Left colon (tissue), 2 donors: ENCODE data around the gene NCKAP5. TPM values are rescaled to one million over a fixed set of nuclear protein-coding genes. Genes with fewer than 3 reads are reported as not detected.

Experiments used
- ATAC-seq: fragments of 200-7000 bp; cut with Tn5 transposase; one replicate; pipeline ENCODE4 v1.9.1; 2020; ENCODE audit warnings: mild to moderate bottlenecking, moderate library complexity
- DNase-seq, 2 donors: peaks; one replicate each; pipeline ENCODE4 v3.0.0-alpha.2; 2020
- intact Hi-C, 2 donors: fragments of 100-400 bp; cut with DNase I in 1 of 2; cut with micrococcal nuclease in 1 of 2; formaldehyde crosslinking; loops; one replicate each; pipeline versions ENCODE4 v1.11.2 to v1.14.0; 2022; cut with DNase I, micrococcal nuclease
- total RNA-seq, 2 donors: library from RNA; stranded (reverse); fragmentation: NEBNext Ultra II Directional; extraction: Animal tissue kit (Norgen Biotek cat#: 25700); gene quantifications; one replicate each; pipeline ENCODE4 v1.2.1, GENCODE V29; 2021
- donor health status: DM: no; HTN: no; CAD: no.
- donor health status: DM: yes; HTN: yes; CAD: no.

Gene NCKAP5
- total RNA-seq, 2 donors from 2014 or later = 2.0 to 5.8 TPM

- no peak for ATAC-seq
- intact Hi-C loops = no loop called here
- no peak for DNase-seq
Observed at GRCh38 chr2:132936261-132936660, 632.0 kb downstream of the NCKAP5 start.

DNA sequence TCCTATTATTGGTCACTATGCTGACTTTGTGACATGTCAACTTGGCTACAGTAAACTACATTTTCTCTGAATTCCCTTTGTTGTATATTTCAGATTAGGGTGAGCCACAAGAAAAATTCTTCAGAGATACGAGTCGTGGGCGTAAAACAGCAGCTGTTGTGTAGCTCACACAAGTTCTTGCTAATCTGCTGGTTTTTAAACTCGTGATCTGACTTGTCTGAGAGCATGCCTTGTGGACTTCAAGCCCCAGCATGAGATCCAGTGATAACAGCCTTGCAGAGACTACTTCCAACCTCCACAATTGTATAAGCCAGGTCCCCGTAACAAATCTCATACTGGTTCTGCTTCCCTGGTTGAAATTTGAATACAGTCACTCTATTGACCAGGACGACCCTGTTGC lies 638.5 kb downstream of the NCKAP5 start:
- ATAC-seq (no peak), DNase-seq (no peak)

GRCh38 chr2:132923787-132924186 lies 644.5 kb downstream of the NCKAP5 start:
- ATAC-seq (no peak), DNase-seq (no peak)
- intact Hi-C loops = no loop called here

More for the DNA sequence above, 638.5 kb downstream of the NCKAP5 start:
- intact Hi-C loops = no loop called here

DNA sequence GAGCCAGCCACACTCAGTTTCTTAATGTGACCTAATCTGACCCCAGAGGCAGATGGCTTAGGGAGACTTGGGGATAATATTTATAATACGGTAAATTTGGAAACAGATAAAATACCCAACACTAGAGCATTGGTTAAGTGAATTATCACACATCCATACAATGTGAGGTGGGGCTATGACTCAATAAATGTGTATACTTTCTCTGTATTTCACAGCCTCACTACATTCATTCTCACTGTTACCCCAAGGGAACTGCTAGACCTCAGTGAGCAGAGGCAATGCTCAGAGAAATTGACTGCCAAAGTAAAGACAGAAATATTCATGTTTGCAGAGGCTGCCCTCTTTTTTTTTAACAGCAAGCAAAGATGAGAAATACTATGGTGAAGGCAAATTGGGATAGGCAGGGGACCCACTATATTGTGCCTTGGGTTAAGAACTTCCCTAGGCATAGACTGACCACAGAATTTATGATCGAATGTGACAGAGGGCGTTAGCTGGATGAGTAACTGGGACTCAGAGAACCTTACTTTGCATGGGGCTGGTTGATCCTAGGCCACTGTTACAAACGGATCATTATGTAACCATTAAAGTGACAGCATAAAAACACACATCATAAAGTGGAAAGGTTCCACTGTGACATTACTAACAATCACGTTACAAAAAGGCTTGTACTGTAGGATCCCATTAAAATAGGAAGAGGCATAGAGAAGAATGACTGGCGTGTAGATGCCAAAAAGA lies 652.3 kb downstream of the NCKAP5 start:
- intact Hi-C loops = no loop called here
- no peak for ATAC-seq

DNA sequence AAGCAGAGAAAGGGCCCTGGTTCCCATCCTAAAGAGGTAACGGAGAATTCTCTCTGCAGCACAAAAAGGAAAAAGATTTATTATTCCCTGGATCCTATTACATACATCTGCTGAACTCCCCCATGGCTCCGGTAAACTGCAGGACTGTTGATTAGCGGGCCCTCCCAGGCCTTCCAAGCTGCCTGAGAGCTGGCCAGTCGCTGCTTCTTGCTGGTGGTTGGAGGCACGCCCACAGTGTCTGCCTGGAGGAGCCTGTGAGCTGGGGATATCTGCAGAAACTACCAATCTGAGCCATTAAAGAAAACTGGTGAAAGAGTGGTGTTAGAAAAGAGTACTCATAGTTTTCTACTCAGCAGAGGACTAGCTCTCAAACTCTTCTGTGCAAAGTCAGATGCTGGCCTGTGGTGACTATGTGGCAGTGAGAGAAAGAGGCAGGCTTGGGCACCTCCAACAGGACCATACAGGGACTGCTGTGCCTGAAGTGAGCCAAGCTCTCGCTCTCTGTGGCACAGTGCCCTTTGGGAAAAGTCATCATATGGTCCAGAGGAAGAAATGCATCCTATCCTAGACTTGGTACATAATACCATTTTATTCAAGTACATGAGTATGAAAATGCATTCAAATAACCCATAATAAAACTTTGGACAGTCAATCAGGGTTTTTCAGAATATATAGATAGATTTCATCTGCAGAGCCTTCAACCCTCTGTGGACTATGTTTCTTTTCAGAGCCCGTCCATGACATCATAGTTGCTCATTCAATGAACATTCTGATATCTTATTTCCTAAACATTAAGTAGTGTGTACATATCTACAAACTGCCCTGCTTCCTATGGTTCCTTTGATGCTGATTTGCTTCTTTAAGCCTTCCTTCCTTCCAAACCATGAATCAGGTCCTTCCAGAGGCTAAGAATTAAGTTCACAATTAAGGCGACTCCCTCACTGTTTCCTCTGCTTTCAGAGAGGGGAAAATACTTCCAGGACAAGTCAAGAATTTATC lies 656.2 kb downstream of the NCKAP5 start:
- intact Hi-C loops = no loop called here
- DNase-seq (no peak), ATAC-seq (no peak)

More for the DNA sequence above, 652.3 kb downstream of the NCKAP5 start:
- no peak for DNase-seq

DNA sequence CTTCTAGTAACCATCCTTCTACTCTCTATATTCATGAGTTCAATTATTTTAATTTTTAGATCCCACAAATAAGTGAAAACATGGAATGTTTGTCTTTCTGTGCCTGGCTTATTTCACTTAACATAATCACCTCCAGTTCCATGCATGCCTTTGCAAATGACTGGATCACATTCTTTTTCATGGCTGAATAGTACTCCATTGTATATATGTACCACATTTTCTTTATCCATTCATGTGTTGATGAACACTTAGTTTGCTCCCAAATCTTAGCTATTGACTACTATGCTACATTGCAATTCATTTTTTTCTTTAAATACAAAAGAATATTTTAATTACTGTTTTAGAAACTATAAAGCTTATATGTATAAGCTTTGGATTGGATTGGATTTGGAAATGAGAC lies 657.8 kb downstream of the NCKAP5 start:
- ATAC-seq (no peak), DNase-seq (no peak)
- intact Hi-C loops = no loop called here

DNA sequence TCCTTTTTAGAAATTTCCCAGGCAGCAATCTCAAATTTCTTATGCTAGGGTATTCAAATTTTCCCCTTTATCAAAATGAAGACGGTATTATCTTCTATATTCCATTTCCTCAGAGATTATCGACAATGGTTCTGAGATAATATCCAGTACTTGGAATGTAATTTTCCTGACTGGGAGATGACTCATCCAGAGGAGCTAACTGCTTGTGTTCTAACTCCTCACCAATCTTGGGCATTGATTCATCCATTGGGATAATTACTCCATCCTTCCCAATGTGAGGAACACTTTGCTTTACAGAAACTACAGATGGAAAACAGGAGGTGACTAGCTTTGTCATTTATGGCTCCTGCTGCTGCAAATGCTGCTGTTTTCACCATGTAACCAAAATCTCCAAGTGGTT lies 658.8 kb downstream of the NCKAP5 start:
- no peak for DNase-seq
- ATAC-seq = no peak
- intact Hi-C loops = no loop called here

- DNase-seq = no peak
- intact Hi-C loops = no loop called here
- ATAC-seq = no peak
Observed at GRCh38 chr2:132904142-132904842, 664.0 kb downstream of the NCKAP5 start.

DNA sequence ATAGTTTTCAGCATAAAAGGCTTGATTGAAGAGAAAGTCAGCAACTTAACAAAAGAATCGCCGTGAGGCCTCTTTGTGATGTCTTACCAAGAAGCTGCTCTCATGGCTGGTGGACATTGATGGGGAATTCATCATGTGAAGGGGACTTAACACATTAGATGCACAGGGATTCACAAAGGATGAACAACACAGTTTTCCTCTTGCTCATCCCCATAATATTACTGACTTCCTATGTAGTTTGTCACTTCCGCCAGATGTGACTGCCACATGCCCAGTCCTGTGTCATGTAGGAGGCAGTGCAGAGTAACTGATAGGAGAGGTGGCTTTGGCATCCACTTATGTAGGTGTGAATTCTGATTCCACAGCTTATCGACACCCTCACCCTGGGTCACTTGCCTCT lies 665.6 kb downstream of the NCKAP5 start:
- DNase-seq (no peak), ATAC-seq (no peak)
- intact Hi-C loops = no loop called here

GRCh38 chr2:132901661-132902060 lies 666.6 kb downstream of the NCKAP5 start:
- DNase-seq = no peak
- ATAC-seq = no peak
- intact Hi-C loops = no loop called here

DNA sequence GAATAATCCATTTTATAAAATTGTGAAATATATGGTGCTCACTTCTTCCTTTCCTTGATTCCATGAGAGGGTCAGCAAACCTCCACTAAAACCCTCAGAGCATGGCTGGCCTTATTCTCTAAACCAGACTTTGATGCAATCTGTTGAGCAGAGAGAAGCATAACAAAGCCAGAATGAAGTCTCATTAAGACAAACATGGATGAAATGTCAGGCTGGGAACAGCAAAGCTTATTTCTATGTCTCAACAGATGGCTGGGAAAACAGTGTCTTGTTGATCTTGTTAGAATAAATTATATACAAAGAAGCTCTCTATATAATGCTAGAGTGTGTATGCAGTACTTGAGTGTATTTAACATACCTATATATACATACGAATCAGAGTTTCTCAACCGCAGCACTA lies 671.2 kb downstream of the NCKAP5 start:
- intact Hi-C loops = no loop called here
- DNase-seq (no peak), ATAC-seq (no peak)

GRCh38 chr2:132896073-132896472 lies 672.2 kb downstream of the NCKAP5 start:
- ATAC-seq (no peak), DNase-seq (no peak)
- intact Hi-C loops = no loop called here

- ATAC-seq = no peak
- intact Hi-C loops = no loop called here
- no peak for DNase-seq
Observed at GRCh38 chr2:132891498-132891897, 676.8 kb downstream of the NCKAP5 start.

- intact Hi-C loops = no loop called here
- ATAC-seq (no peak), DNase-seq (no peak)
Observed at GRCh38 chr2:132886574-132886973, 681.7 kb downstream of the NCKAP5 start.

DNA sequence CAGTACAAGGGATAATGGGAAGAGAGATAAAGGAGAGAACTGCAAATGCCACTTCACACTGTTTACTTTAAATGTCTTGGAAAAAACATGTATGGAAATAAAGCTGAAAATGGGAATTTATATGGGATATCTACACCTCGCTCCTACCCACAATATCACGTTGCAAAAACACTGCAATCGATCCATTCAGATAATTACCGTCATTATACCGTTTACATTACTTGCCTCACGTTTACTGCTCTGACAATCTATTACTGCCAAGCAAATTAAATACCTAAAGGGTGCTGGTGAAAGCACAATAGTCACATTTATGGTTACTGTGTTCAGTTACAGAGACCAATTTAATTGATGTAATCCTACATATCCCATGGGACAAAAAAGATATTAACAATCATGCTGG lies 683.6 kb downstream of the NCKAP5 start:
- DNase-seq (no peak), ATAC-seq (no peak)
- intact Hi-C loops = no loop called here

DNA sequence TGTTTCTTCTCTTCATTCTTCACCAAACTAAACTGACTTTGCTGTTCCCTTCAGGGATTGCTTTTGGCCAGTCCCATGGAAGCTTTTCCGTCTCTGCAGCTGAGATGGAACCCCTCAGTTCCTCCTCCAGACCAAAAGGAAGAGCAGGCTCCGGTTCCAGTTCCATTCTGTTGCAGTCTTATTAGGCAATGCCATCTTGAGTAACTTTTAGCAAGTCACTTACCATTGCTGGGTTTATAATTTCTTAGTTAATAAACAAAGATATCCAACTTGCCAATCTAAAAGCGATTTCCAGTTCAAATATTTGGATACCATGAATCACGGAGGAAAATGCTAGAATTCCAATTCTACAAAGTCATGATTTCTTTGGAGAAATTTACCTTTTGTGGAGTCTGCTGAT lies 684.0 kb downstream of the NCKAP5 start:
- ATAC-seq (no peak), DNase-seq (no peak)
- intact Hi-C loops = no loop called here

DNA sequence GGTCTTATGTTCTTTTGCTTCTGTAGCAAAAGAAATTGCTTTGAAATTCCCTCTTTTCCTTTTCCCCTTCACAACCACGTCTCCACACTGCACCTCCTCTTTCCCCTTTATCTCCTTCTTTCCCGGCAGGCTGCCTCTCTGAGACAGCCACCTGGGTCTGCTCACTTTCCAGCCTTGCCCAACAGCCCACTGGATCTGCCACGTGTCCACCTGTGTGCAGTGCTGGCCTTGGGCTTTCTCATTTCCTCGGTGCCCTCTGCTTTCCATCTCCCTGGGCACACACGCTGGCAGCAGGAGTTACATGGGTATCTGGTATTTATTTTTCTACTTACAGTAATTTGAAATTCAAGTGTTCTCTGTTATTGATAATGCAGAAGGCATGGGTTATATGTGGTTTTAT lies 684.8 kb downstream of the NCKAP5 start:
- intact Hi-C loops = no loop called here
- no peak for ATAC-seq
- no peak for DNase-seq

DNA sequence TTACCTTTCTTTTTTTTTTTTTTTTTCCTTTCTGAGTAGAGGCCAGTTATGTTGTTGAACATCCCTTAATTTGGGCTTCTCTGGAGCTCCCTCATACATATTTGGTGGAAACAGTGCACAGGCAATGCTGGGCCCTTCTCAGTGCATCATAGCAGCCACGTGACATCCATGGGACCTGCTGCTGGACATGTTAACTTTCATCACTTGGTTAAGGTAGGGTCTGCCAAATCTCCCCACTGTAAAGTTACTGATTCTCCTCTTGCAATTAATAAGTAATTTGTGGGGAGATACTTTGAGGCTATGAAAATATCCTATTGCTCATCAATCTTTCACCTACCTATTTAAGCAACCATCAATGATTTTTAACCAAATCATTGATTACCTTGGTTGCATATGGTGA lies 686.7 kb downstream of the NCKAP5 start:
- DNase-seq (no peak), ATAC-seq (no peak)
- intact Hi-C loops = no loop called here

DNA sequence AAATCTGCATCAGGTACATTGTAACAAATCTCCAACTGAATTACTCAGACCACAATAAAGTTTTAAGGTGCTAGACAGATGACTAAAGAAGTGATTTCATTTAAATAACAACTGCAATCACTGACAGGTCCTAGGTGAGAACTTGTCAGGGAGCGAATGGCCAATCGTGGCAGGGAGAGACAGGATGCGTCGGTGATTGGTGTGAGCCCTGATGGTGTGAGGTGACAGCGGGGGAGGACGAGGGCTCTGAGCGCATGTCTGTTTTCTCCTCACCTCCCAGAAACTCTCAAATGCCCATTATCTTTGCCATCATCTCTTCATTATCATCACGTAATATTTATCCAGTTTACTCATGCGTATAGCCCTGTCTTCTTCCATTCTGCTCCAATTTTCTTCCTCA lies 690.3 kb downstream of the NCKAP5 start:
- DNase-seq (no peak), ATAC-seq (no peak)
- intact Hi-C loops = no loop called here
